Measurements from ENCODE around the gene MEST.
"Not testable (repeated sequence)": the region's sequence is repeated elsewhere in the genome, so short reads cannot be mapped to it uniquely, and the experiment has no call there.

Gene MEST

GRCh38 chr7:130523519-130524125 lies 31.7 kb downstream of the MEST start:
- DNase-seq (ENCODE audit: low read depth) = not testable (repeated sequence)

GRCh38 chr7:130524628-130525027 lies 32.7 kb downstream of the MEST start:
- DNase-seq (ENCODE audit: low read depth) = no peak

- DNase-seq (ENCODE audit: low read depth) = not testable (repeated sequence)
Measured at GRCh38 chr7:130527752-130528355, 36.0 kb downstream of the MEST start.

GRCh38 chr7:130529417-130529816 lies 37.5 kb downstream of the MEST start:
- DNase-seq (ENCODE audit: low read depth) = no peak

GRCh38 chr7:130537894-130538293 lies 46.0 kb downstream of the MEST start:
- not testable (repeated sequence) for DNase-seq (ENCODE audit: low read depth)

- not testable (repeated sequence) for DNase-seq (ENCODE audit: low read depth)
Measured at GRCh38 chr7:130541287-130541686, 49.4 kb downstream of the MEST start.

- DNase-seq (ENCODE audit: low read depth) = not testable (repeated sequence)
Measured at GRCh38 chr7:130542297-130542696, 50.4 kb downstream of the MEST start.

GRCh38 chr7:130543487-130544010 lies 51.7 kb downstream of the MEST start:
- DNase-seq (ENCODE audit: low read depth) = no peak

- no peak for DNase-seq (ENCODE audit: low read depth)
Measured at GRCh38 chr7:130544356-130544755, 52.5 kb downstream of the MEST start.

- DNase-seq (ENCODE audit: low read depth) = no peak
Measured at GRCh38 chr7:130553398-130554029, 61.6 kb downstream of the MEST start.

GRCh38 chr7:130554481-130554880 lies 62.6 kb downstream of the MEST start:
- no peak for DNase-seq (ENCODE audit: low read depth)
